Measurements from ENCODE around the gene ABCA4. TPM values are rescaled to one million over a fixed set of nuclear protein-coding genes. Genes with fewer than 3 reads are reported as not detected.
"Not testable (repeated sequence)": the region's sequence is repeated elsewhere in the genome, so short reads cannot be mapped to it uniquely, and the experiment has no call there.

ABCA4 gene
- total RNA-seq, 6 experiments from 2014 or later, result 0.49 to 0.99 (median 0.75) TPM

DNA sequence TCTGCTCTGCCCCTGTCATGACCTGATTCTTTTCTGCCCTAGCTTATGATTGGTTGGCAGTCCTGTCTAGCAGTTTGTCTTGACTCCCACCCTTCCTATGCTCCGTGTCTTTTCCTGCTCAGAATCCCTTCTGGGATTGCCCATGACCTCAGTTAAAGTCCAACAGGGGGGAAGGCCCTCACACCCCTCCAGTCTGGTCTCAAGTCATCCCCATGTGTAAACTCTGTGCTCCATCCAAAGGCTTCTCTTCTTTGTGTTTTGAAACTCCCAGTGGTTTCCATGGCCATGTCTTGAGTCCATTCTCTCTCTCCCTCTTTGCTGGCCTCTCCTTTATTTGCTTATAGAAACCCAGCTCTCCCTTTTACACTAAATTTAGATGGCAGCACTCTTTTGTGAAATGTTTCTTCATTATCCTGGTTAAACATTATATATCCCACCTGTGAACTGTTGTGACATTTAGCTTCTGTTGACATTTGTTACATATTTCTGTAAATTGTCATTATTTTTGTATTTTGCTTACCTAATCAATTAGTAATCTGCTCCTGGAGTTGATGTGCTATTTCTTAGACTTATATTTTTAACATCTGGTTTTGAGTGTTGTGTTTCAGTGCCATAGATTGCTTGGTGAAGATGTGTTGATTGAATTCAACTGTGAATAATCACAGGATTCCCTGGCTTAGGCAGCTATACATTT is 162.8 kb downstream of the ABCA4 start:
- H3K27ac ChIP-seq, result peak overlapping the region in 1 of 3 donors; percentile 6
- no peaks in the 10 kb centered on the region for H3K9me3 ChIP-seq
- intact Hi-C loops (cut with DNase I), result no loop called here
- peak in 3 of 4 donors; percentile 12 to 18 (median 16) for ATAC-seq
- no peak for DNase-seq
- TF ChIP-seq, protein P1, sequence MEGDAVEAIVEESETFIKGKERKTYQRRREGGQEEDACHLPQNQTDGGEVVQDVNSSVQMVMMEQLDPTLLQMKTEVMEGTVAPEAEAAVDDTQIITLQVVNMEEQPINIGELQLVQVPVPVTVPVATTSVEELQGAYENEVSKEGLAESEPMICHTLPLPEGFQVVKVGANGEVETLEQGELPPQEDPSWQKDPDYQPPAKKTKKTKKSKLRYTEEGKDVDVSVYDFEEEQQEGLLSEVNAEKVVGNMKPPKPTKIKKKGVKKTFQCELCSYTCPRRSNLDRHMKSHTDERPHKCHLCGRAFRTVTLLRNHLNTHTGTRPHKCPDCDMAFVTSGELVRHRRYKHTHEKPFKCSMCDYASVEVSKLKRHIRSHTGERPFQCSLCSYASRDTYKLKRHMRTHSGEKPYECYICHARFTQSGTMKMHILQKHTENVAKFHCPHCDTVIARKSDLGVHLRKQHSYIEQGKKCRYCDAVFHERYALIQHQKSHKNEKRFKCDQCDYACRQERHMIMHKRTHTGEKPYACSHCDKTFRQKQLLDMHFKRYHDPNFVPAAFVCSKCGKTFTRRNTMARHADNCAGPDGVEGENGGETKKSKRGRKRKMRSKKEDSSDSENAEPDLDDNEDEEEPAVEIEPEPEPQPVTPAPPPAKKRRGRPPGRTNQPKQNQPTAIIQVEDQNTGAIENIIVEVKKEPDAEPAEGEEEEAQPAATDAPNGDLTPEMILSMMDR (IDR thresholded peaks at IDR 0.05), result no peak
- TF ChIP-seq POLR2A (IDR thresholded peaks at IDR 0.05), result no peak
- no peaks in the 10 kb centered on the region for H3K27me3 ChIP-seq
- 70% methylated on average over 1 of the region's 1 CpG for WGBS (ENCODE audit: insufficient coverage, low coverage, low lambda C conversion rate, missing lambda C conversion rate)
- no peak overlapping the region for H3K4me3 ChIP-seq
- peaks cover 0 to 40% (median 0%) of the 10 kb centered on the region in 4 donors for H3K4me1 ChIP-seq
- no peaks in the 10 kb centered on the region for H3K36me3 ChIP-seq

DNA sequence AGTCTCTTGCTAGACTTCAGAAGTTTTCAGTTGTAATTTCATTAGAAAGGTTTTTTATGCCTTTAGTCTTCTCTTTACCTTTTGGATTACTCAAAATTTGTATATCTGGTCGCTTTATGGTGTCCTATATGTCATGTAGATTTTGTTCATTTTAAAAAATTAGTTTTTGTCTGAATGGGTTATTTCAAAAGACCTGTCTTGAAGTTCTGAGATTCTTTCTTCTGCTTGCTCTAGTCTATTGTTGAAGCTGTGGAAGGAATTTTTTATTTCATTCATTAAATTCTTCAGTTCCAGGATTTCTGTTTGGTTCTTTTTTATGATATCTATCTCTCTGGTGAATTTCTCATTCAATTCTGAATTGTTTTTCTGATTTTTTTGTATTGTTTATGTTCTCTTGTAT is 165.2 kb downstream of the ABCA4 start:
- no peaks in the 10 kb centered on the region for H3K27me3 ChIP-seq
- peaks cover 0 to 26% (median 0%) of the 10 kb centered on the region in 4 donors for H3K4me1 ChIP-seq
- TF ChIP-seq, protein P1 (IDR thresholded peaks at IDR 0.05), result no peak
- no peak for TF ChIP-seq POLR2A (IDR thresholded peaks at IDR 0.05)
- intact Hi-C loops (cut with DNase I), result no loop called here
- no peaks in the 10 kb centered on the region for H3K36me3 ChIP-seq
- H3K27ac ChIP-seq, result no peak overlapping the region
- no peak overlapping the region for H3K4me3 ChIP-seq
- no peaks in the 10 kb centered on the region for H3K9me3 ChIP-seq
- ATAC-seq, result no peak
- DNase-seq, result no peak
- 86% methylated on average over 1 of the region's 1 CpG for WGBS (ENCODE audit: insufficient coverage, low coverage, low lambda C conversion rate, missing lambda C conversion rate)

DNA sequence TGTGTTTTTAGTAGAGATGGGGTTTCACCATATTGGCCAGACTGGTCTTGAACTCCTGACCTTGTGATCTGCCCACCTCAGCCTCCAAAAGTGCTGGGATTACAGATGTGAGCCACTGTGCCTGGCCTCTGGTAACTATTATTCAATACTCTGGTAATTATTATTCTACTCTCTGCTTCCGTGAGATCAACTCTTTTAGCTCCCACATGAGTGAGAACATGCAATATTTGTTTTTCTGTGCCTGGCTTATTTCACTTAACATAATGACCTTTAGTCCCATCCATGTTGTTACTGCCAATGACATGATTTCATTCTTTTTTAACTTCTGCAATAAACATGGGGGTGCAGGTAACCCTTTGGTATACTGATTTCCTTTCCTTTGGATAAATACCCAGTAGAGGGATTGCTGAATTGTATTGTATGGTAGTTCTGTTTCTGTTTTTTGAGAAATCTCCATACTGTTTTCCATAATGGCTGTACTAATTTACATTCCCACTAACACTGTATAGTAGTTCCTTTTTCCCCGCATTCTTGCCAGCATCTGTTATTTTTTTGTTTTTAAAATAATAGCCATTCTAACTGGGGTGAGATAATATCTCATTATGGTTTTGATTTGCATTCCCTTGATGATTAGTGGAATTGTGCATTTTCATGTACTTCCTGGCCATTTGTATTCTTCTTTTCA is 173.8 kb downstream of the ABCA4 start:
- H3K4me3 ChIP-seq; DNase-seq; H3K36me3 ChIP-seq; intact Hi-C loops (cut with DNase I); H3K9me3 ChIP-seq; H3K27me3 ChIP-seq: not testable (repeated sequence)
- ATAC-seq, result peak; percentile 90 to 98 (median 93)
- TF ChIP-seq POLR2A (IDR thresholded peaks at IDR 0.05), result peak; percentile 23
- 54% methylated on average over 2 of the region's 2 CpGs for whole genome bisulfite sequencing (ENCODE audit: insufficient coverage, low coverage, low lambda C conversion rate, missing lambda C conversion rate)
- Histone ChIP-seq H3K4me1 (peaks cover 0 to 12% (median 0%) of the 10 kb centered on the region in 4 donors), H3K27ac (peak overlapping the region; percentile 13 to 79 (median 68))

Other genes starting within 250 kb of the ABCA4 start
- 10 to 100 TPM; 15.0 to 27.0 (median 22.2) TPM for gene DNTTIP2, start 241.9 kb downstream of the ABCA4 start, total RNA-seq
- 10 to 100 TPM; 19.9 to 49.8 (median 34.6) TPM for gene GCLM, start 211.7 kb downstream of the ABCA4 start, total RNA-seq
- 10 to 100 TPM; 15.1 to 28.9 (median 21.1) TPM for gene ARHGAP29, start 116.4 kb upstream of the ABCA4 start, total RNA-seq

All from right lobe of liver (tissue), 6 donors.